ENCODE data around the gene OGFR.

Gene OGFR

GRCh38 chr20:62785393-62785792, 19.2 kb upstream of the OGFR start:
- DNase-seq: no peak

GRCh38 chr20:62786157-62786556, 18.5 kb upstream of the OGFR start:
- no peak for DNase-seq

- DNase-seq: no peak
These were observed 17.3 kb upstream of the OGFR start for GRCh38 chr20:62787321-62787720.

GRCh38 chr20:62787866-62788265, 16.8 kb upstream of the OGFR start:
- no peak for DNase-seq

GRCh38 chr20:62788607-62789006, 16.0 kb upstream of the OGFR start:
- no peak for DNase-seq

GRCh38 chr20:62790075-62790474, 14.6 kb upstream of the OGFR start:
- DNase-seq: no peak

- DNase-seq: peak; percentile 85
These were observed 13.1 kb upstream of the OGFR start for GRCh38 chr20:62791301-62792181.

- DNase-seq: no peak
These were observed 12.3 kb upstream of the OGFR start for GRCh38 chr20:62792182-62792939.

- DNase-seq: no peak
These were observed 11.5 kb upstream of the OGFR start for GRCh38 chr20:62792940-62793756.

GRCh38 chr20:62793757-62794006, 11.0 kb upstream of the OGFR start:
- DNase-seq: no peak

- peak; percentile 94 for DNase-seq
These were observed 10.5 kb upstream of the OGFR start for GRCh38 chr20:62794007-62794724.

GRCh38 chr20:62795023-62795761, 9.4 kb upstream of the OGFR start:
- peak; percentile 77 for DNase-seq

- no peak for DNase-seq
These were observed 7.7 kb upstream of the OGFR start for GRCh38 chr20:62796699-62797491.

GRCh38 chr20:62797671-62798532, 6.7 kb upstream of the OGFR start:
- DNase-seq: no peak

GRCh38 chr20:62799036-62799435, 5.6 kb upstream of the OGFR start:
- no peak for DNase-seq

- DNase-seq: no peak
These were observed 5.2 kb upstream of the OGFR start for GRCh38 chr20:62799459-62799858.

GRCh38 chr20:62799873-62800272, 4.8 kb upstream of the OGFR start:
- DNase-seq: no peak

GRCh38 chr20:62800314-62801259, 4.0 kb upstream of the OGFR start:
- DNase-seq: no peak
